ENCODE data around the gene OOSP2.

Gene OOSP2

GRCh38 chr11:60078745-60079144 is 38.5 kb downstream of the OOSP2 start:
- no peak for DNase-seq (ENCODE audit: low read depth in 2 of 2)

- DNase-seq (ENCODE audit: low read depth in 2 of 2): no peak
These were observed 40.3 kb downstream of the OOSP2 start for GRCh38 chr11:60080535-60080934.

- DNase-seq (ENCODE audit: low read depth in 2 of 2): no peak
These were observed 44.5 kb downstream of the OOSP2 start for GRCh38 chr11:60084631-60085273.

GRCh38 chr11:60085909-60086308 is 45.7 kb downstream of the OOSP2 start:
- DNase-seq (ENCODE audit: low read depth in 2 of 2): no peak

GRCh38 chr11:60087239-60087638 is 47.0 kb downstream of the OOSP2 start:
- DNase-seq (ENCODE audit: low read depth in 2 of 2): no peak

GRCh38 chr11:60088364-60088763 is 48.2 kb downstream of the OOSP2 start, which contains the start of gene MS4A2:
MS4A2 (plus strand) TSS chr11:60088664; CDS start chr11:60088766, 102 bp downstream.
- no peak for DNase-seq (ENCODE audit: low read depth in 2 of 2)

- no peak for DNase-seq (ENCODE audit: low read depth in 2 of 2)
These were observed 55.4 kb downstream of the OOSP2 start for GRCh38 chr11:60095477-60096120.

GRCh38 chr11:60097189-60097588 is 57.0 kb downstream of the OOSP2 start:
- no peak for DNase-seq (ENCODE audit: low read depth in 2 of 2)

All from stimulated activated CD4-positive, alpha-beta T cell treated with anti-CD3 and anti-CD28 coated beads, Interleukin-15, amount 100 ng/mL, for 48 hours (primary cell).